GM18520 (cell line): ENCODE results near the gene KRTAP2-1.
"Not testable (repeated sequence)": the region's sequence is repeated elsewhere in the genome, so short reads cannot be mapped to it uniquely, and the experiment has no call there.

Source experiments
- ATAC-seq: cut with Tn5 transposase; IDR thresholded peaks from one replicate; pipeline ENCODE4 v1.9.1; 2021; ENCODE audit not compliant: unreplicated experiment

Gene KRTAP2-1, protein sequence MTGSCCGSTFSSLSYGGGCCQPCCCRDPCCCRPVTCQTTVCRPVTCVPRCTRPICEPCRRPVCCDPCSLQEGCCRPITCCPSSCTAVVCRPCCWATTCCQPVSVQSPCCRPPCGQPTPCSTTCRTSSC

DNA sequence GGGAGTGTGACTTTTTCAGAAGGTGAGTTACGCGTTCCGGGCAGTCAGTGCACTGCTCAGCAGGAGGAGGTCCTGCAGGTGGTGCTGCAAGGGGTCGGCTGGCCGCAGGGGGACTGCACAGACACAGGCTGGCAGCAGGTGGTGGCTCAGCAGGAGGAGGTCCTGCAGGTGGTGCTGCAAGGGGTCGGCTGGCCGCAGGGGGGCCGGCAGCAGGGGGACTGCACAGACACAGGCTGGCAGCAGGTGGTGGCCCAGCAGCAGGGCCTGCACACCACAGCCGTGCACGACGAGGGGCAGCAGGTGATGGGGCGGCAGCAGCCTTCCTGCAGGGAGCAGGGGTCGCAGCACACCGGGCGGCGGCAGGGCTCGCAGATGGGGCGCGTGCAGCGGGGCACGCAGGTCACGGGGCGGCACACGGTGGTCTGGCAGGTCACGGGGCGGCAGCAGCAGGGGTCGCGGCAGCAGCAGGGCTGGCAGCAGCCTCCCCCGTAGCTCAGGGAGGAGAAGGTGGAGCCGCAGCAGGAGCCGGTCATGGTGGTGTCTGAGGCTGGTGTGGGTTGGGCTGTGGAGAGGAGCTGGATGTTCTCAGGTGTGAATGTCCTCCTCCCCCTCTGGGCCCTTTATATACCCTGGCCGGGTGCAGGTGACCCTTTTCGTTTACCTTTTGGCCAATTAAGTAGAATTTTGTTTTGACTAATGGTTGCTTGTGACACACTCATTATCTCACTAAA, at the start of gene KRTAP2-1:
Gene KRTAP2-1 (minus strand): TSS at position 582 of the 731 bp plus-strand sequence. CDS start 49 bp downstream, at position 533.
- not testable (repeated sequence) for ATAC-seq

GRCh38 chr17:41096055-41096454, 48.9 kb upstream of the KRTAP2-1 start:
- no peak for ATAC-seq

DNA sequence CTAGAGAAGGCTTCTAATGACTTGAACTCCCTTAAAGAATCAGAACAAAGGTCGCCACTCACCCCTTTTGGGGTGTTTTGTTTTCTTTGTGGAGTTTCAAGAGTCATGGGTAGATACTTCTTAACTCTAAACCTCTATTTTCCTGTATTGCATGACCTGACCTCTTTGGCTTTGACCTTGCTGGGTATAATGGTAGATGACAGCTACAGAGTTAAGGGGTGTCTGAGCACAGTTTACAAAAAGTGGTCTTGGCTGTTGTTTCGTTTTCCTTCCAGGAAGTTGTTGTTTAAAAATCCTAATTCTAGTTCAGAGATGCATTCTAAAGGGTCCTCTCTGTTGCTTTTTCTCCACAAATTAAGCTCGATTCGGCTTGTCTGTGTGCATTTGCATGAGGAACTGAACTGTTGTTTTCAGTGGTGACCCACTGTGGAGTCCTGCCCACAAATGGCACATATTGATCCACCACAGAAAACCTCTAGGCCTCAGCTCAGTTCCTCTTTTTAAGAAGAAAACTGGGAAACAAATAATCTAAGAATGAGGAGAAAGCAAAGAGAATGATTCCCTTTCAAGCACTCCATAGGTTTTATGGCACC, 41.7 kb upstream of the KRTAP2-1 start:
- not testable (repeated sequence) for ATAC-seq

- not testable (repeated sequence) for ATAC-seq
Observed at GRCh38 chr17:41084100-41084856, 37.2 kb upstream of the KRTAP2-1 start, which contains the start of gene KRTAP4-7. Gene KRTAP4-7, plus strand, starts transcription at chr17:41084150. Its CDS starts 57 bp downstream, at chr17:41084207.

- ATAC-seq, result not testable (repeated sequence)
Observed at GRCh38 chr17:41083427-41083826, 36.3 kb upstream of the KRTAP2-1 start.

DNA sequence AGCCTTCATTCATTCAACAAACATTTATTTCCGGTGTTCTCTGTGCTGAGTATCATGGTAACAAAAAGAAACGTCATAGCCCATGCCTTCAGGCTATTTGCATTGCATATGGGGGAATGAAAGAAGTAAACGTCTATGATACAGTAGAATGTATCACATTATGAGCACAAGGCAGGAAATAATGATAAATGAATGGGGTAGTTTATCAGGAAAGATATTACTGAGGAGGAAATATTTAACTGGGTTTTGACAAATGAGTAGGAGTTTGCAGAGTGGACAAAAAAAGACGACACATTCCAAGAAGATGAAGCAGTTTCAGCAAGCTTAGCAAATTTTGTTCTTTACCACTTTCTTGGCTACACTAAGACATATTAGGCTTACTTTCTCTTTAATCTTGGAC, 35.5 kb upstream of the KRTAP2-1 start:
- no peak for ATAC-seq

- no peak for ATAC-seq
Observed at GRCh38 chr17:41076788-41077187, 29.7 kb upstream of the KRTAP2-1 start.

- no peak for ATAC-seq
Observed at GRCh38 chr17:41073676-41074075, 26.6 kb upstream of the KRTAP2-1 start.

- no peak for ATAC-seq
Observed at GRCh38 chr17:41071606-41072360, 24.7 kb upstream of the KRTAP2-1 start.

- no peak for ATAC-seq
Observed at GRCh38 chr17:41069031-41069430, 21.9 kb upstream of the KRTAP2-1 start.

- ATAC-seq, result no peak
Observed at GRCh38 chr17:41067281-41067680, 20.2 kb upstream of the KRTAP2-1 start.

GRCh38 chr17:41065829-41066624, 18.9 kb upstream of the KRTAP2-1 start, which contains the start of gene KRTAP2-4:
Gene KRTAP2-4, minus strand, starts transcription at chr17:41065879. Its CDS starts 34 bp downstream, at chr17:41065845.
- ATAC-seq, result no peak

- not testable (repeated sequence) for ATAC-seq
Observed at GRCh38 chr17:41065016-41065689, 18.0 kb upstream of the KRTAP2-1 start.

- no peak for ATAC-seq
Observed at GRCh38 chr17:41064301-41064700, 17.2 kb upstream of the KRTAP2-1 start.

DNA sequence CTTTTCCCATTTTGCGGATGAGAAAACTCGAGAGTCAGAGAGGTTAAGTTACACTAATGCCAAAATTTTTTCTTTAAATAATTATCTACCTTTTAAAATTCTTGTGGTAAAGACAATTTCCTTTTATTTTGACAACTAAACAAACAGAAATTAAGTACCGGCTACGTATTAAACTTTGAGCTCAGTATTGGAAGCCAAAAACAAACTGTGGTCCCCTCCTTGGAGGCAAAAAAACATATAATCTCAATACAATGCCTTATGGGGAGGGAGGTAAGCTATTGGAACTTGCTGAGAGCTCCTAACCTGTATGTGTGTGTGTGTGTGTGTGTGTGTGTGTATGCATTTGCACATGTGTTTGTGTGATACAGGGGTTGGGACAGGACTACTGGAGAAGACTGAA, 16.3 kb upstream of the KRTAP2-1 start:
- no peak for ATAC-seq

DNA sequence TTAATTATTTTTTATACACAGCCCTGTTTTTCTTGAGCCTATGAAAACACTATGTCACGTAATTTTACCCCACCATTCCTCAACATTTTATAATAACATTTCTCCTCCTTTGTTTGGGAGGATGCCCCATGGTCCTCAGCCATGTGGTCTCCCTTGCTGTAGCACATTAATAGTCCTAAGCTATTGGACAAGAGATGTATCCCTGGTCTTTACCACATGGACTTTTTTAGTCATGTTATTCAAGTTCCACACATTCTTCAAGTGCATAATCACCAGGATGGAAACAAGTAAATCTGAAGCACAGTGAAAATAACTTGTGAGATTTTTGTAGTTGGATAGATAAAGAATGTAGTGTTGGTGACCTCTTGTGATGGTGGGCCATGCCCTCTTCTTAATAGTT, 14.8 kb upstream of the KRTAP2-1 start:
- ATAC-seq, result no peak

DNA sequence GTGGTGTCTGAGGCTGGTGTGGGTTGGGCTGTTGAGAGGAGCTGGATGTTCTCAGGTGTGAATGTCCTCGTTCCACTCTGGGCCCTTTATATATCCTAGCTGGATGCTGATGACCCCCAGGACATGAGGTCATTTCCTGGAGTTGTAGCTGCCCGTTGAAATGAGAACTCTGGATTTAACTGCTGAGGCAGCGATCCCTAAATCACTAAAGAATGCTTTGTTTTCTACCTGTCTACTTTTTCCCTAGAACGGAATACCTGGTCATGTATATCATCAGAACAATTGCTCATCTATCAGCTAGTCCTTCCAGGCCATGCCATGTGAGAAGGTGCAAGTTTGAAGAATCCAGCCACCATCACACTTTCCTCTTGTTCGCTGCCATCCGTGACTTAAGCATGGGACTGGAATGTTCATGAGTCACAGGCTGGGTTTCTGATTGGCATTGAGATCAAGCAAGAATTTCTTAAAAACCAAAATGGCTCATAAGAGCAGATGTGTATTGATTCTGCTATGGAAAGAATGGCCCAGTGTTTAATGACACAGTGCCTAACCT, 13.0 kb upstream of the KRTAP2-1 start, which contains the start of gene KRTAP2-3:
Gene KRTAP2-3 (minus strand): TSS at position 63 of the 553 bp plus-strand sequence. CDS start 64 bp downstream, outside the sequence.
- no peak for ATAC-seq

GRCh38 chr17:41059276-41060051, 12.3 kb upstream of the KRTAP2-1 start:
- ATAC-seq, result not testable (repeated sequence)
